LHCN-M2 (cell line): ENCODE measurements around the gene KDM1A. TPM values are rescaled to one million over a fixed set of nuclear protein-coding genes. Genes with fewer than 3 reads are reported as not detected.
"Not testable (repeated sequence)": the region's sequence is repeated elsewhere in the genome, so short reads cannot be mapped to it uniquely, and the experiment has no call there.

Source experiments
- DNase-seq: peaks from one replicate; pipeline ENCODE4 v3.0.0-alpha.2; 2012; ENCODE audit warnings: low read depth
- polyA plus RNA-seq: library from polyadenylated mRNA; unstranded; fragments of >200 nt; gene quantifications from one replicate; pipeline ENCODE4 v1.2.1, GENCODE V29; 2012; ENCODE audit warnings: missing spikeins
- total RNA-seq: library from RNA; depleted of rRNA; stranded (reverse); fragments of >200 nt; gene quantifications from 2 replicates; pipeline ENCODE4 v1.2.3, GENCODE V29; 2014; rRNA removed

The KDM1A gene
- 94.3 and 105 TPM in 2 replicates for total RNA-seq
- polyA plus RNA-seq: 48.1 TPM

GRCh38 chr1:23019094-23019862 is at the start of gene KDM1A:
Gene KDM1A, plus strand, starts transcription at chr1:23019468. Its CDS starts 129 bp downstream, at chr1:23019597.
- DNase-seq: peak; percentile 99

GRCh38 chr1:22970096-22970495 is 49.2 kb upstream of the KDM1A start:
- DNase-seq: no peak

GRCh38 chr1:22971161-22971560 is 48.1 kb upstream of the KDM1A start:
- no peak for DNase-seq

GRCh38 chr1:22971611-22972405 is 47.5 kb upstream of the KDM1A start:
- DNase-seq: no peak

GRCh38 chr1:22972760-22973159 is 46.5 kb upstream of the KDM1A start, which contains the start of gene LACTBL1:
Gene LACTBL1, minus strand, starts transcription at chr1:22972866. Its CDS starts 550 bp downstream, at chr1:22972316.
- DNase-seq: no peak

GRCh38 chr1:22975694-22976093 is 43.6 kb upstream of the KDM1A start:
- DNase-seq: peak; percentile 11

- no peak for DNase-seq
Measured at GRCh38 chr1:22976127-22976460, 43.2 kb upstream of the KDM1A start.

- DNase-seq: peak; percentile 85
Measured at GRCh38 chr1:22976461-22977243, 42.6 kb upstream of the KDM1A start.

- peak; percentile 64 for DNase-seq
Measured at GRCh38 chr1:22978299-22978698, 41.0 kb upstream of the KDM1A start.

GRCh38 chr1:22980471-22980790 is 38.8 kb upstream of the KDM1A start:
- peak; percentile 12 for DNase-seq

GRCh38 chr1:22983944-22984343 is 35.3 kb upstream of the KDM1A start:
- DNase-seq: no peak

GRCh38 chr1:22992384-22992783 is 26.9 kb upstream of the KDM1A start:
- not testable (repeated sequence) for DNase-seq

- DNase-seq: peak; percentile 21
Measured at GRCh38 chr1:22993220-22993795, 26.0 kb upstream of the KDM1A start.

- no peak for DNase-seq
Measured at GRCh38 chr1:22995774-22996173, 23.5 kb upstream of the KDM1A start.

- DNase-seq: not testable (repeated sequence)
Measured at GRCh38 chr1:22997528-22997927, 21.7 kb upstream of the KDM1A start.

- DNase-seq: not testable (repeated sequence)
Measured at GRCh38 chr1:23000133-23000532, 19.1 kb upstream of the KDM1A start.

- DNase-seq: not testable (repeated sequence)
Measured at GRCh38 chr1:23002218-23002617, 17.1 kb upstream of the KDM1A start.

- no peak for DNase-seq
Measured at GRCh38 chr1:23004112-23004511, 15.2 kb upstream of the KDM1A start.

- DNase-seq: not testable (repeated sequence)
Measured at GRCh38 chr1:23004769-23005168, 14.5 kb upstream of the KDM1A start.

GRCh38 chr1:23007106-23007505 is 12.2 kb upstream of the KDM1A start:
- no peak for DNase-seq

- no peak for DNase-seq
Measured at GRCh38 chr1:23008901-23009300, 10.4 kb upstream of the KDM1A start.

- not testable (repeated sequence) for DNase-seq
Measured at GRCh38 chr1:23010025-23010424, 9.2 kb upstream of the KDM1A start.
